AG04450 (cell line): Measurements from ENCODE around the gene POP7. TPM values are rescaled to one million over a fixed set of nuclear protein-coding genes. Genes with fewer than 3 reads are reported as not detected.
"Not testable (repeated sequence)": the region's sequence is repeated elsewhere in the genome, so short reads cannot be mapped to it uniquely, and the experiment has no call there.

Experiments used
- CTCF ChIA-PET: fragments of 300-600, 350-600 bp; formaldehyde crosslinking; extraction: SDS; loops from one replicate; lab custom pipeline; 2022; ENCODE audit warnings: antibody characterized with exemption, inconsistent platforms; lab: Charles Lee
- POLR2A ChIA-PET: fragments of 350-600 bp; formaldehyde crosslinking; extraction: SDS; loops from one replicate; lab custom pipeline; 2021; ENCODE audit warnings: antibody characterized with exemption, inconsistent platforms; lab: Yijun Ruan, JAX
- DNase-seq: peaks from one replicate; pipeline ENCODE4 v3.0.0-alpha.2; 2011; ENCODE audit warnings: low read depth, low spot score
- H3K27ac ChIP-seq: one replicate; pipeline ENCODE4 v1.5.1; 2012; ENCODE audit warnings: low read depth, low read length, control low read depth
- H3K27me3 ChIP-seq: one replicate; pipeline ENCODE4 v1.6.0; 2012; ENCODE audit warnings: low read length; ENCODE audit not compliant: control insufficient read depth, insufficient read depth
- H3K4me3 ChIP-seq: 2 replicates; pipeline ENCODE4 v1.5.1; 2011; ENCODE audit warnings: mild to moderate bottlenecking, low read depth, low read length, control low read depth
- H3K9me3 ChIP-seq: 2 replicates; pipeline ENCODE4 v1.5.1; 2012; ENCODE audit warnings: low read length; ENCODE audit not compliant: control insufficient read depth, insufficient read depth
- CTCF ChIP-seq: IDR thresholded peaks from 2 replicates; pipeline ENCODE4 v1.5.1; 2011; ENCODE audit warnings: low read depth, low read length, control low read depth, inconsistent platforms
- polyA plus RNA-seq: library from polyadenylated mRNA; depleted of rRNA; stranded (reverse); fragments of >200 nt; gene quantifications from 2 replicates; pipeline ENCODE4 v1.2.3, GENCODE V29; 2011

The POP7 gene
- polyA plus RNA-seq, 1 experiment = 17.7 TPM

DNA sequence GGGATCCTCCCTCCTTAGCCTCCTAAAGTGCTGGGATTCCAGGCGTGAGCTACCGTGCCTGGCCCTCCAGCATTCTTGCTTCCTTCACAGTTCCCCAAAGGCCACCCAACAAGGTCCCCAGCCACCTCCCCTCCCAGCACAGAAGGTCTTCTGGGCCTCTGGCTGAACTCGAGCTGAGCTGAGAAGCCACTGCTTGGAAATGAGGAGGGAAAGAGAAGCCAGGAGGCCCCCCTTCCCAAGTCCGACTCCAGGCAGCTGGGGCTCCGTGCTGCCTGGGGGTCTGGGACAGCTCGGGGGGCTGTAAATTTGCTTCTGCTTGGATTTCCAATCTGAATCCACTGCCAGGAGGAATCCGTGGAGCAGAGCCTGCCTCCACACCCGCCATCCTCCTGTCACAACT lies 8.8 kb downstream of the POP7 start:
- H3K27ac ChIP-seq = no peak overlapping the region
- no peak overlapping the region for H3K4me3 ChIP-seq
- POLR2A ChIA-PET = no interaction called here
- H3K9me3 ChIP-seq = peaks cover 22% of the 10 kb centered on the region
- no peak for DNase-seq
- CTCF ChIA-PET = interaction anchor here (1.8 kb wide), 2 partner anchors 9 to 137 kb away, joined by 5 to 6 read pairs; partner anchors contain the start of genes POP7 and SLC12A9
- TF ChIP-seq CTCF = no peak
- H3K27me3 ChIP-seq = peaks cover 20% of the 10 kb centered on the region

- CTCF ChIA-PET = interaction anchor here (1.2 to 1.9 kb wide), 3 partner anchors 8 to 135 kb away, joined by 3 to 8 read pairs (median 4); partner anchors contain the start of genes POP7 and SLC12A9
- H3K4me3 ChIP-seq, H3K27ac ChIP-seq, POLR2A ChIA-PET, DNase-seq: not testable (repeated sequence)
- H3K9me3 ChIP-seq = peaks cover 22% of the 10 kb centered on the region
- H3K27me3 ChIP-seq = peaks cover 42% of the 10 kb centered on the region
Observed at GRCh38 chr7:100717073-100717472, 11.2 kb downstream of the POP7 start.

GRCh38 chr7:100719523-100720278 lies 13.8 kb downstream of the POP7 start:
- Histone ChIP-seq H3K27ac (no peak overlapping the region), H3K27me3 (peaks cover 59% of the 10 kb centered on the region), H3K4me3 (no peak overlapping the region), H3K9me3 (peaks cover 22% of the 10 kb centered on the region)
- POLR2A ChIA-PET = interaction anchor here (1.3 kb wide), 1 partner anchor 133 kb away, joined by 7 read pairs; the partner anchor contains the start of gene SLC12A9
- CTCF ChIA-PET = interaction anchor here (0.7 to 3.9 kb wide), 7 partner anchors 8 to 358 kb away, joined by 3 to 37 read pairs (median 3); partner anchors contain the start of genes POP7 and SLC12A9
- DNase-seq = peak; percentile 11
- peak; percentile 49 for TF ChIP-seq CTCF

- no peak for TF ChIP-seq CTCF
- no peak for DNase-seq
- H3K4me3 ChIP-seq = peak within 1 kb of the TSS; percentile 2; the same call in 1 of the 2 replicates
- H3K27me3 ChIP-seq = peaks cover 54% of the 10 kb centered on the region
- CTCF ChIA-PET = interaction anchor here (1.0 to 3.9 kb wide), 3 partner anchors 12 to 131 kb away, joined by 3 to 37 read pairs (median 3); partner anchors contain the start of gene SLC12A9
- POLR2A ChIA-PET = interaction anchor here (1.3 kb wide), 1 partner anchor 132 kb away, joined by 7 read pairs; the partner anchor contains the start of gene SLC12A9
- H3K27ac ChIP-seq = no peak within 1 kb of the TSS
- H3K9me3 ChIP-seq = peaks cover 22% of the 10 kb centered on the region
Observed at GRCh38 chr7:100720279-100720670, 14.4 kb downstream of the POP7 start, which contains the start of gene EPO. TSS of gene EPO (plus strand) at chr7:100720468. CDS start at chr7:100720981, 513 bp downstream.

DNA sequence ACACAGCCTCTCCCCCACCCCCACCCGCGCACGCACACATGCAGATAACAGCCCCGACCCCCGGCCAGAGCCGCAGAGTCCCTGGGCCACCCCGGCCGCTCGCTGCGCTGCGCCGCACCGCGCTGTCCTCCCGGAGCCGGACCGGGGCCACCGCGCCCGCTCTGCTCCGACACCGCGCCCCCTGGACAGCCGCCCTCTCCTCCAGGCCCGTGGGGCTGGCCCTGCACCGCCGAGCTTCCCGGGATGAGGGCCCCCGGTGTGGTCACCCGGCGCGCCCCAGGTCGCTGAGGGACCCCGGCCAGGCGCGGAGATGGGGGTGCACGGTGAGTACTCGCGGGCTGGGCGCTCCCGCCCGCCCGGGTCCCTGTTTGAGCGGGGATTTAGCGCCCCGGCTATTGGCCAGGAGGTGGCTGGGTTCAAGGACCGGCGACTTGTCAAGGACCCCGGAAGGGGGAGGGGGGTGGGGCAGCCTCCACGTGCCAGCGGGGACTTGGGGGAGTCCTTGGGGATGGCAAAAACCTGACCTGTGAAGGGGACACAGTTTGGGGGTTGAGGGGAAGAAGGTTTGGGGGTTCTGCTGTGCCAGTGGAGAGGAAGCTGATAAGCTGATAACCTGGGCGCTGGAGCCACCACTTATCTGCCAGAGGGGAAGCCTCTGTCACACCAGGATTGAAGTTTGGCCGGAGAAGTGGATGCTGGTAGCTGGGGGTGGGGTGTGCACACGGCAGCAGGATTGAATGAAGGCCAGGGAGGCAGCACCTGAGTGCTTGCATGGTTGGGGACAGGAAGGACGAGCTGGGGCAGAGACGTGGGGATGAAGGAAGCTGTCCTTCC lies 15.0 kb downstream of the POP7 start:
- ChIA-PET POLR2A (interaction anchor here (1.3 kb wide), 1 partner anchor 131 kb away, joined by 7 read pairs; the partner anchor contains the start of gene SLC12A9), CTCF (interaction anchor here (0.6 to 3.9 kb wide), 3 partner anchors 12 to 131 kb away, joined by 3 to 37 read pairs (median 3); partner anchors contain the start of genes EPHB4 and SLC12A9)
- Histone ChIP-seq H3K9me3 (peaks cover 22% of the 10 kb centered on the region), H3K27ac (no peak overlapping the region), H3K4me3 (no peak overlapping the region), H3K27me3 (peaks cover 52% of the 10 kb centered on the region)
- no peak for DNase-seq
- no peak for TF ChIP-seq CTCF
